Right lobe of liver (tissue), 4 donors: ENCODE measurements around the gene AMBRA1.

ENCODE experiments used
- POLR2A ChIP-seq: fragments of 450-650 bp; IDR thresholded peaks from one replicate; pipeline ENCODE4 v1.6.1; 2017; ENCODE audit warnings: antibody characterized with exemption, mild to moderate bottlenecking
- TF ChIP-seq, protein P1 (sequence below), 4 donors: fragments of 200-600 bp in 3 of 4; fragments of 450-650 bp in 1 of 4; IDR thresholded peaks; one replicate each; pipeline versions ENCODE4 v1.5.1 to v1.8.0; 2016 to 2022; ENCODE audit warnings: antibody characterized with exemption in 4 of 4, mild to moderate bottlenecking in 2 of 4
- donor health status: DM: no; HTN: no; CAD: no.
- donor health status: DM: no; HTN: no; CAD: no.
- donor health status: DM: no; HTN: yes; CAD: no.

DNA sequence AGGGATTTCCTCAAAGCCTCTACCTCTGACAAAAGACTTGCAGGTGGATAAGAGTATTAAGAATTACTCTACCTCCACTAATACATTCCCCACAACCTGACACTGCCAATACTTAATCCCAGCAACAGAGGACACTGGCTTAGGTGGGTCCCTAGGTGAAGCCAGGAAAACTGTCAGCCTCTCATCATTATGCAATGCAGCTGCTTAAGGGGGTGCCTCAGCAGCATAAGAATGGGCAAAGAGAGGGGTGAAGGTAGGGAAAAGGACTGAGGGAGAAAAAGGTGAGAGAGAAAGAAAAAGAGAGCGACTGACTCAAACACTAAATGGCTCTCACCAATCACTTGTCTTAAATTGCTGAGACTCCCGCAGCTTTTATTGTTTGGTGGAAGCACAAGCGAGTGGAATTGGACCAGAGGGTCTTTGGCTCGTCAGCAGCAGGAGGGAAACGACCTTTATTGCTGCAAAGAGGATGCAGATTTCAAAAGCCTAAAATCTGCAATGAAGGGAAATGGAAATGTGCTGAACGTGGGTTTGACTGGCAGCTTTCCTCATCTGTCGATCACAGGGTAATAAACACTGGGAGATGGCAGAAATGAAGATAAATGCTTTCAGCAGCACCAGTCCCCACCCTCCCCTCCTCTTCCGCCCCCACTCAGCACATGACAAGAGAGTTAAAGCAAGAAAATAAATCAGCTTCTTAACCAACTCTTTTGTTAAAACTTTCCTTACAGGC is 137.4 kb downstream of the AMBRA1 start:
- TF ChIP-seq, protein P1, sequence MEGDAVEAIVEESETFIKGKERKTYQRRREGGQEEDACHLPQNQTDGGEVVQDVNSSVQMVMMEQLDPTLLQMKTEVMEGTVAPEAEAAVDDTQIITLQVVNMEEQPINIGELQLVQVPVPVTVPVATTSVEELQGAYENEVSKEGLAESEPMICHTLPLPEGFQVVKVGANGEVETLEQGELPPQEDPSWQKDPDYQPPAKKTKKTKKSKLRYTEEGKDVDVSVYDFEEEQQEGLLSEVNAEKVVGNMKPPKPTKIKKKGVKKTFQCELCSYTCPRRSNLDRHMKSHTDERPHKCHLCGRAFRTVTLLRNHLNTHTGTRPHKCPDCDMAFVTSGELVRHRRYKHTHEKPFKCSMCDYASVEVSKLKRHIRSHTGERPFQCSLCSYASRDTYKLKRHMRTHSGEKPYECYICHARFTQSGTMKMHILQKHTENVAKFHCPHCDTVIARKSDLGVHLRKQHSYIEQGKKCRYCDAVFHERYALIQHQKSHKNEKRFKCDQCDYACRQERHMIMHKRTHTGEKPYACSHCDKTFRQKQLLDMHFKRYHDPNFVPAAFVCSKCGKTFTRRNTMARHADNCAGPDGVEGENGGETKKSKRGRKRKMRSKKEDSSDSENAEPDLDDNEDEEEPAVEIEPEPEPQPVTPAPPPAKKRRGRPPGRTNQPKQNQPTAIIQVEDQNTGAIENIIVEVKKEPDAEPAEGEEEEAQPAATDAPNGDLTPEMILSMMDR (IDR thresholded peaks at IDR 0.05) = no peak
- TF ChIP-seq POLR2A = no peak
